UCSD-AML1 (cell line): ENCODE results near the gene CORO6.

Source experiments
- DNase-seq: peaks from one replicate; lab custom pipeline; 2025; ENCODE audit not compliant: unreplicated experiment; lab: John Stamatoyannopoulos, UW

CORO6 gene

DNA sequence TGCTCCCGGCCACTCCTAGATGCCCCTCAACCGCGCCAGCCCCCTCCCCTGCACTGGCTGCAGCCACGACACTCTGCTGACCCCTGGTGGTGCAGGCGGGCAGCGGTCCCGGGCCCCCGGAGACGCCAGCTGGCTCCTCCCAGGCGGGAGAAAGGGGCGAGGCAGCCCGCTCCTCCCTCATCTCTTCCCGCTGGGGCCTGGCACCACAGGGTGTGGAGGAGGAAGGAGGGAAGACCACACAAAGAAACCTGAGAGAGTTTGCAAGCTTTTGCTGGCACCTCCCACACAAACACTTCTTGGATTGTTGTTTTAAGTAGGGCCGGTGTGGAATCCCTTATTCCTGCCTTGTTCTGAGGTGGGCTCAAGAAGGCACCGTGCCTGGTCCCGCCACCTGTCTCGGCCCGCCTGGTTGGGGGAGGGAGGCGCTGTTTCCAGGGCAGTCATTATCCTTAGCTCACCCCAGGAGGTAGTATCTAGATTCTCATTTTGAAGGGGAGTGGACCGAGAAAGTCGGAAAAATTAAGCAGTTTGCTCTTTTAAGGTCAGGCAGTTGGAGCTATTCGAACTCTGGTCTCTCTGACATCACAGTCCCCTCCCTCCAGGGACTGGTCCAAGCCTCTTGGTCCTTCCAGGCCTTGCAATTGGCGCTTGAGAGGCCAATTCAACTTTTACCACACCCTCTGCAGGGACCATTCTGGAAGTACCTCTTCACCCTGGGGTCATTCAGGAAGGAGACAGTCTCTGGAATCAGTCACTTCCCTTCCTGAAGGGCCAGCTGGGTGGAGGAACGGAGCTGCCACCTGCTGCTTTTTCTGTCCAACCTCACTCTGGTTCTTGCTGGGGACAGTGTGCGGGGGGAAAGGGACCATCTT lies 30.7 kb downstream of the CORO6 start:
- peak; percentile 89 for DNase-seq

DNA sequence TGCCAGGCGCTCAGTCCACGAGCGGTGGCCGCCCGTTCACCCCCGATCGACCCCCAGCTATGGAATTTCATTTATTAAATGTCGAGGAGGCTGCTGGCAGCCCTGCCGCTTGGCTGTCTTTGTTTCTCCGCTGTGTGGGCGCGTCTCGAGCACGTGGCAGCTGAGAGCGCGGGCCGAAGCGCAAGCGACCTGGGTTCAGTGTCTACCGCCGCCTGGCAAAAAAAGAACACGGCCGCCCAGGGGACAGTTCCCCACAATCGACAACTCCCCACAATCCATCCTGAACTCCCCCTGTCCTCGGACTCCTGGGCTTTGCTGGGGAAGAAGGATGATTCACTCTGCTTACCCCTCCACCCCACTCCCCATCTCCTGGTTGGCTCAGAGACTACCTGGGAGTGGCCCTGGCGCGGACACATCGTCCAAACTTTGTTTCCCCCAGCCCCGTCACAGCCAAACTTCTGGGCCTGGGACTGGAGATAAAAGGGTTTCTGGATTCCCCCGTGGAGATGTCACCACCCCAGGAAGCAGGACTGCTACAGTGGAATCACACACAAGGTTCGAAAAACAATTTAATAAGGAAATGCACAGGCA lies 31.5 kb downstream of the CORO6 start:
- DNase-seq: no peak

DNA sequence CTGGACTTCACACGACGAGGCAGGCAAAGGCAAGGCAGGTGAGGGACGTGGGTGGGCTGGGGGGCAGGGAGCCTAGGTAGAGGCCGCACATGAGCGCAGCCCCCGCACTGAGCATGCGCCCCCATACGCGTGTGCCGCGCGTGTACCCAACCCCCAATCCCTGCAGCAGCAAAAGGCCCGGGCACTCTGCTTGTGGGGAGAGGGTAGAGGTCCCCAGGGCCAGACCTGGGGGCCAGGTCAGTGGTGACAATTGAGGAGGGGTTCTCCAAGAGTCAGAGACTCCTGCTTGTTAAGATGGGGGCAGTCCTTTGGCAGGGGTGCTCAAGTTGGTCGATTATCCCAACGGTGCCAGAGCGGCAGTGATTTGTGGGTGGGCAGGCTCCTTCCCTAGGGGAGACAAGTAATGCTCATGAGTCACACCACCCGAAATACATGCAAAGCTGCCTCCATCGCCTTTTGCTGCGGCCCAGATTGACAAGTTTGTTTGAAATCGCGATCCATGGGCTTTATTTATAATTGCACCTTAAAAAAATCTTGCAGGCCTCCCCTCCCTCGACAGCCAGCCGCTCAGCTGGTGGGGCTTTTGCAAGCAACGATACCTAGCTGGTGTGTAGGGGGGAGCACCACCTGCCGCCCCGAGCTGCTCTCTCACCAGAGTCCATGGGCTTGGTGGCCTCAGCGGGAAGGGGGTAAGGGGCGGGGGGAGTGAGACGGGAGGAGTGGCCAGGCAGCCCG lies 32.1 kb downstream of the CORO6 start:
- no peak for DNase-seq

DNA sequence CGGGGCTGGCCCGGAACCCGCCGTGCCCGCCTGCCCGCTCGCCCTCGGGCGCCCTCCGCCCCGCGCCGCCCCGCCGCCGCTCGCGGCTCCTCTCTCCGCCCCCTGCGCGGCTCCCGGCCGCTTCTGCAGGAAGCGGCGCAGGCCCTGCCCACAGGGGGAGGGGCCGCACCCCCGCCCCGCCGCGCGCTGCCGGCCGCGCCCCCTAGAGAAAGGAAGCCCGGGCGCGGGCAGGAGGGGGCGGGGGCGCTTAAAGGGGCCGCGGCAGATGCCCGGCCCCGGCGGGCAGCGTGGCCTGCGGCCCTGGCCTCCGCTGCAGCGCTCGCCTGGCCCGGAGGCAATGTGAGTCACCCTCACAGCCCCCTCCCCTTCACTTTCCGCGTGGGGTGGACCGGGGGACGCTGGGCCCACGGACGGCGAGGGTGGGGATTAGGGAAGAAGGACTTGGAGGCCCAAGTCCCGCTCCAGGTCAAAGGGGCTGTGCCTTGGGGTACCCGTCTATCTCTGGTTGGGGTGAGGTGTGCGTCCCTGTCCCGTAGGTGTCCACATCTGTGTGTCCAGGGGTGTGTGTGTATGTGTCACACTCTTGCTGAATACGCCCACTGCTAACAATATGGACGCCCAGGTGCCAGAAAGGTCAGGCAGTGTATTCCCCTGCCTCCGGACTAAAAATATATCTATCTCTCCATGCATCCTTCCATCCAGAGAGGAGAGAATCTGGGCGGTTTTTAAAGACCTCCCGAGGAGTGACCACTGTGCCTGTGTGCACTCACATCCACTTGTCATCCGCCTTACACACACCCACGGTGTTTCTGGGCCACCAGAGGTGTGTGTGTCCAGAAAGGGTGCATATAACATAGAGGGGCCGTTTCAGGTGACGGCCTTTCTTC lies 32.9 kb downstream of the CORO6 start, which contains the start of gene GIT1:
Gene GIT1 (minus strand): TSS at position 125 of the 887 bp plus-strand sequence. CDS start 270 bp downstream, outside the sequence.
- DNase-seq: peak; percentile 91

DNA sequence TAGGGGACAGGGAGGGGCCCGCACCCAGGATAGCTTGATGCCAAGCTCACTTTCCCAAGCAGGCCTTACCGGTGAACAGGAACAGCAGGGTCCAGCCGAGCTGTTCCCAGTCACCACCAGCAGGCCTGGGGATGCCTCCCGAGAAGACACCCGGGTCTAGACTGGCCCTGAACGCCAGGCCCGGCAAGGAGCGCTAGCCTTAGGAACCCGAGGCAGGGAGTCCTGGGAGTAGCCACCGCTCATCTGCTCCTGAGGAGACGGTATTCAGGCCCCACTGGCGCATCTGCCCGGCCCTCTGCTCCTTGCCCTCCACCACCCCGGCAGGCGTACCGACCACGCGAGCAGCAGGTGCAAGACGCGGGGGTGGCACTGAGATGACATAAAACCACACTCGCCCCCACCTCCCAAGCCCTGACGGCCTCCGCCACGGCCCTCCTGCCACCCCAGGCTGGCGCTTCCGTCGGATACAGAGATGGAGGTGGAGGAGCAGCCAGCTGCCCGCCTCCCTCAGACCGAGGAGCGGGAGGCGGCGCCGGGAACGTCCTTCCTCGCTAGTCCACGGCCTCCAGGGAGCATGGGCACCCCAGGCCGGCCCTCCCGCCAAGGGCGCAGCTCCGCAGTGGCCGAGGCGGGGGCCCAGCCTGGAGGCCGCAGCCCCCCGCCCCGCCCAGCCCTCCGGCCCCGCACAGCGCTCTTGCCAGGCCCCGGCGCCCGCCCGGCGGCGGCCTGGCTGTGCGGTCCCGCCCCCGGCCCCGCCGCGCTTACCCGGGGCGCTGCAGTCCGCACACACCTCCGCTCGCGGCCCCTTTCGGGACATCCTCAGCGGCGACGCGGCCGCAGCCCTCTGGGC lies 33.9 kb downstream of the CORO6 start:
- peak; percentile 52 for DNase-seq

DNA sequence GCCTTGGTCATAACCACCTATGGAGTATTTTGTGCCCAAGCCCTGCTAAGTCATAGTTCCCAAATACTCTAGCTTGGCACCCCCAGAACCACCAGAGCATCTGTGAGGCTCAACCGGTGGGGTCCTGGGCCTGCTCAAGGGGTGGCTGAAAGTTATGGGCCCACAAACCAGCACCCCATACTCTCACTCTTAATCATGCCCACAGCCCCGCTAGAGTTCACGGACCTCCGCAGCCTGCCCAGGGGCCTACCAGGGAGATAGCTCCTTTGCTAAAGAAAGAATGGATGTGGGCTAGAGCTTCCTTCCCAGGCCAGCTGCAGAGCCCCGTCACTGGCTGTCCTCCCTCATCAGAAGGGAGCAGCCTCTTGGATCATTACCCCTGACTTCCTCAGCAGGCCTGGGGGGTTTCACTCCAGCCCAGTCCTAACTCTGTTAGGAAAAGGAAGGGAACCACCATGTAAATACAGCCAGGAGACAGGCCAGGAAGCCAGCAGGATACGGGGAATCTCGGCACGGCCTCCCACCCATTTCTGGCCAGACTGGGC lies 34.6 kb downstream of the CORO6 start:
- DNase-seq: peak; percentile 52

DNA sequence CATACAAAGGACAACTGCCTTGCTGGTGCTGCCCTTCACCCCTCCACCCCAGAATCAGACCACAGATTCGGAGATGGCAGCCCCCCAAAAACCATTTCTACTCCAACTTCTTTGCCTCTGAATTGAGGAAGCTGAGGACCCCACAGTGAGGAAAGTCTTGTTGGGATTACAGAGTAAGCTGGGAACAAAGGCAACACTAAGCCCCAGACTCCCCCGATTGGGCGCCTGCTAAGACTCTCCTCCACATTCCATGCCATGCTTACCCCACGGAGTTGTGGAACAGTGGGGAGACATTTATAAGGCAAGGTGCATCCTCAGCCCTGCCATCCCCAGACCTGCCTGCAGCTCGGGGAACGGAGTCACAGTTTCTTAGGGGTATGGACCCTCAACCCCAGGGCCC lies 35.1 kb downstream of the CORO6 start:
- DNase-seq: no peak

DNA sequence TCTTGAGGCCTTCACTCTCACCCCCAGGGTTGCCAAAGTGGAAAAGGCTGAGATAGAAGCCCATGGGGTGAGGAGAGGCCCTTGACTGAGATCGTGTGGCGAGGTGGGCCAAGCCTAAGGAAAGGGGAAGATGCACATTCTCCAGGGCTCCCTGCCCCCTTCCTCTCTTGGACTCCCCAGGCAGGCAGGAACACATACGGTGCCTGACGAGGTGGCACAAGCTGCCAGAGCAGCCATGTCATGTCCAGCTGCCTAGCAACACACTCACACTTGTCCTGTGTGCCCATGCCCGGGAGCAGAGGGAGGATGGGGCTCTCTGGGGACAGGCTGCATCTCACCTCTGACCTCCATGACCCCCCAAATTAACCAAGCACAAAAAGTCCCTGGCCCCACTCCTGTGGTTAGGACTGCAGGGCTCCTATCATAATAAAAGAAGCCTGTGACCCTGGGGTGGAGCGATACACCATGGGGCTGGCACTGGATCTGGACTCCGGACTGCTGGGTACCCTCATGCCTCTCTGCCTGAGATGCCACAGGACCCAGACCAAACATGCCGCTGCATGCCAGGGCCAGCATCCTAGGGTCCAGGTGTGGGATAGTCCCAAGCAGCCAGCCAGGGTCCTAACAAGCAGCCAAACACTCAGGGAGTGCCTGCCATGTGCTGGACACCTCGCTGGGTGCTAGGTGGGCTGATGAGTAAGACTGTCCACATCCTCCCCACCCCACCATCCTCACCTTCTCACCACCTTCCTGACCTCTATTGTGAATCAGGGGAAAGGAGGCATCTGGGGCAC lies 35.8 kb downstream of the CORO6 start:
- peak; percentile 28 for DNase-seq

DNA sequence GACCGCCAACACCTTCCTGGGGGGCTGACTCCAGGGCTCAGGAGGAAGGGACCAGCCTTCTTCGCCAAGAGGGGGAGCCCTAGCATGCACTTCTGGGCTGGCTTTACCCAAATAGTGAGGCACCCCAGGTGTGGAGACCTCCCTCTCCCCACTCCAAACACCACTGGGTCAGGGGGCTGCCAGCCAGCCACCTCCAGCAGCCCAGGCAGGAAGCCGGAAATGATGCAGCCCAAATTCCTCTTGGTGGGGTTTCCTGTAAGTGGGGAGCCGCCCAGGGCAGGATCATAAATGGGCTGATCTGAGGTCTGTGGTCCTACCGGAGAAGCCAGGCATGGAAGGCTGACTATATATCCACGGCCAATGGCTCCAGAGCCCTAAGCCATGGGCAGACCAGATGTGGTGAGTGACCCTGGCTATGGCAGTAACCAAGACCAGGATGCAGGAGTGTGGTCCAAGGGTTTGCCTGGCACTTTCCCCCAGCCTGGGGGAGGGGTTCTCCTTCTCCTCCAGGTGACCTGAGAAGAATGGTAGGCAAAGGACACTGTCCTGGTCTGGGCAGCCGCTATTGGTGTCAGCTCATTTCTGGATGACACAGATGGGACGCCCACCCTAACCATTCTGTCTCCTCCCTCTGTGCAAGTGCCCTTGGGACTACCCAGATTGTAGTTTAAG lies 37.5 kb downstream of the CORO6 start:
- peak; percentile 63 for DNase-seq

DNA sequence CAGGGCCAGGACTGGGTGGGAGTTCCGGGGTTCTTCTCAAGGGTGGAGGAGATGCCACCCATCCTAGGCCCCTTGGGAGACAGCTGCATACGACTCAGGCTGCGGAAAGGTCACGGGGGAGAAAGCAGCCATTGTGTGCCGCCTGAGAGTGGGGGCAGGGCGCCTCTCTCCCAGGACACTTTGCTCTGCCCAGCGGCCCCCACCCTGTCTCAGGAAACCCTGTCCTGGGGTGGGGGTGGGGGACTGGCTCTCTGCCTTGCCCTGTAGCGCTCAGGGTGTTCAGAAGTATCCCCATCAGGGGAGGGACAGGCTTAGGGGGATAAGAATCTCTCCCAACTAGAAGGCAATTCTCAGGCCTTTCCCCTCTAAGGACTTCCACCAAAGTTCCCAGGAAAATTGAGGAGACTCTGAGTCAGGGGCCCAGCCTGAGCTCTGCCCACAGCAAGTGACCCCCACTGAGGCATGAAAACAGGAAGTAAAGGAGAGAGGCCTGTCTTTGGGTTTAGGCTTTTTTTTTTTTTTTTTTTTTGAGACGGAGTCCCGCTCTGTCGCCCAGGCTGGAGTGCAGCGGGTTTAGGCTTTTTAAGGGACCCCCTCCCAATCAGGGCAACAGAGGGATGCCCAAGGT lies 38.1 kb downstream of the CORO6 start:
- peak; percentile 47 for DNase-seq

DNA sequence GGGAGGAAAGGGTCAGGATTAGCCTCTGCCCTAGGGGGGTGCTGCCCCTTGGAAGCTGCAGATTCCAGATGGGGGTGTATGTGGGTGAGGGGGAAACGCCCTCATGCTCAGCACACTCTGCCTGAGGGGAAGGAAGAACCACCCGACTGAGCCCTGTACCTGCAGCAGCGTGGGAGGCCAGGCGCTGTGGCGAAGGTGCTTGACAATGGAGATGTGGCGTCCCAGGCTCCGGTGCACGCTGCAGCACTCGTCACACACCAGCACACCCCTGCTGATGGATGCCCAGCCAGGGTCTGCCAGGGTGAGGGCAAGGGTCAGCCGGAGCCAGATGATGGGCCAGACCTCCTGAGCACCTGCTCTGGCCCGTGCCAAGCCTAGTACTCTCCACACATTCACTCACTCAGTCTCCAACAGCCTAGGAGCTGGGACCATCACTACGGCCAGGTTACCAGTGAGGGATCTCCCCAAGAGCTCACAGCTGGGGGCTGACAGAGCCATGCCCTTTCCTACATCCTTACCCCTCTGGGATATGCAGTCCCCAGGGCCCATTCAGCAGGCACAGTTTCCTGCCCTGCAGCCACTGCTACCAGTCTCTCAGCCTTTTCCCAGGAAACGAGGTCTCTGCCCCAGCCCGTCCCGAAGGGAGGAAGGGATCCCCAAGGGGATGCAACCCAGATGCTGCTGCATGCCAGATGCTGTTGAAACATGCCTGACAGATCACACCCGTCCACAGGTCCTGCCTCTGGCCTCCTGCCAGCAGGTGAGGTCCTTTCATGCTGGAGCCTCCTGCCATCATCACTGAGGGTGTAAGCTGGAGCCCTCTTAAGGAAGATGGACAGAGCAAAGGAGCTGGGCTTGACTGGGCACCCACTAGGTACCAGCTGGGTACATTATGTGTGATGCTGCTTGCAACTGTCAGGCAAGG lies 39.1 kb downstream of the CORO6 start:
- no peak for DNase-seq

DNA sequence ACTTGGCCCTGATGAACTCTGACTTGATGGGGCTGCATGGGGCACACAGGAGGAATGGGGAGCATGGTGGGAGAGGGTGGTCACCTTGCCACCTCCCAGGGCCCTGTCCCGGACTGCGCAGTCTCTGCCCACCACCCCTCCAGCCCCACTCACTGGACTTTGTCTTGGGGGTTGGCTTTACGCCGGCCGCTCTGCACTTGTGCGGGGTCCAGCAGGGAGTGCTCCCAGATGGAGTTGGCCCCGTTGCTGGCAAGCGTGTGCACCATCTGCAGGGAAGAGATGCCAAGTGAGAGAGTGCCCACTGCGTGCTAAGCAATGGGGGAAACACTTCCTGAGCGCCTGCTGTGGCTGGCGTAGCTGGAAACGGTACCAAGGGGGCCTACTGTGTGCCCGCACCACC lies 39.9 kb downstream of the CORO6 start:
- no peak for DNase-seq

DNA sequence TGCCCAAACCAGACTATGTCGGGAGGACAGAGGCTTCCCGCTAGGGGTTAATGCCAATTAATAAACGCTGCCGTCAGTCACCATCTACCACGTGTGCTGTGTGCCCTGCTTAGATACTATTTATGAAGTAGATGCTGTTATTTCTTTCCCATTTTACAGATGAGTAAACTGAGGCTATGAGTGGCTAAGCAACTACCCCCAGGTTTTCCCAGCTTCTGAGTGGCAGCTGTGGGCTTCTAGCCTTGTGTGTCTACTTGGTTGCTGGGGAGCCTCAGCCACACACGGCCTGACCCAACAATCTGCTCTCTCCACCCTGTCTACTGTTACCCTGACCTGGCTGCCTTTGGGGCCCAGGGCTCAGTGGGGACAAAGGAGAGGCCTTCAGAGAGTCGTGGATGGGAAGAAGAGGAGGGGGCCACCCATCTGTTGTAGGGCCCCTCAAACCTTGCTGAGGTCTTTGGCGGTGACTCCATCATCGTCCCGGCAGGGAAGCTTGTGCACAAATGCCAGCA lies 40.4 kb downstream of the CORO6 start:
- DNase-seq: no peak

DNA sequence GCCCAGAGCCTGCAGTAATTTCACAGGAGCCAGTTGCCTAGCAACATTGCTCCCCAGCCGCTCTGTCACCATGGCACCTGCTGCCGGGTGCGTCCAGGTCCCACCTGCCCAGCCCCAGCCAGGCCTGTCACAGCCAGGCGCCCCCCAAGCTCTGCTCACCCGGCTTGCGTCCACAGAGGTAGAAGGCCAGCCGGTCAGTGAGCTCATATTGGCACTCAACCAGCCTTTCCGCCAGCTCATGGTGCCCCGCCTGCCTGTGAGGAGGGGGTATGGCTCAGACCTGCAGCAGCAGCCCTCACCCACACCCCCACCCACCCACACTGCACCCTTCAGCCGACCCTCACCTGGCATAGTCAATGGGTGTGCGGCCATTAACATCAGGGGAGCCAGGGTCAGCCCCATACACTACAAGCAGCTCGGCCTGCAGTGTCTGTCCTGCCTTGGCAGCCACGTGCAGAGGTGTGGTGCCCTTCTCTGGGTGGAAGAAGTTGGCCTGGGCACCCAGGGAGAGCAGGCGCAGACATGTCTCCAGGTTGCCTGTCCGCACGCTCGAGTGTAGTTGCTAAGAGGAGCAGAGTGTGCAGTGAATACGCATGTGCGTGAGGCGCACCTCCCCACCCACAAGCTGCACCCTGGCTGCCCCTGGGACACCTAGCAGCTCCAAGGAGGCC lies 41.0 kb downstream of the CORO6 start:
- DNase-seq: no peak

DNA sequence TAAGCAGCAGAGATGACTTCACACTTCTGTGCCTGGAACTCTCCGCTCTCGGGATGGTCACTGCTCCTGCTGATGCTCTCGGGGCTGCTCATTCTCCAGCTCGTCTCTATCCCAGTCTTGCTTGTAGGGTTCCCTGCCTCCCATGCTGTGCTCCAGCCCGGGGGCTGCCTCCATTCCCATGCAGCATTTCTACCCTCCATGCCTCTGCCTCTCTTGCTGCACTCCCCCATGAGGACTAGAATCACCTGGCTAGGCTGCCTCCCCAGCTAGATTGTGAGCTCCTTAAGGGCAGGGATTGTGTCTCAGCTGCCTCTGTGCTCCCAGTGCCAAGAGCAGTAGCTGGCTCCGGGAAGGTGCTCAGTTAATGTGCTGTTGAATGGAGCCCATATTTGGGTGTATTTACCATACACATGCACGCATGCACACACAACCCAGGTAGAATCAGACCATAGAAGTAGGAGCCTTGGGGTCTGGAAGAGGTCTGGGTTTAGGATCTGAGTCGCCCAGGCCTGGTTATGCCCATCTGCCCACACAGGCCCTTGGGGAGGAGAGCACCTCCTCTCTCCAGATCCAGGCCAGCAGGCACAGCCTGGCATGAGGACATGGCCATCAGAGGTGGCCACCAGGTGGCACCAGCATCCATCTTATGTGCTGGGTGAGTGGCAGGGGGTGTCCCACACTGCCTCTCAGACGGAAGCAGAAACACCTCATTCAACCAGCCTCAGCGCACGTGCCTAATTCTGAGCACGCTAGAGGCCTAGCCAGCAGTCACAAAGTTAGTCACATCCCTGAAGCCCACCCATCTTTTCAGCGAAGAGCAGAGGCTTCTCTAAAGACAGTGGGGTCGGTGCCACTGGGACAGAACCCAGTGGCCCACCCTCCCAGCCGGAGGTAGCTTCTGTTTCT lies 42.6 kb downstream of the CORO6 start:
- DNase-seq: peak; percentile 81
